Epithelial cell of proximal tubule (primary cell): ENCODE measurements around the gene ZBTB40. TPM values are rescaled to one million over a fixed set of nuclear protein-coding genes. Genes with fewer than 3 reads are reported as not detected.

Source experiments
- DNase-seq: peaks from one replicate; pipeline ENCODE4 v3.0.0-alpha.2; 2011; ENCODE audit warnings: low read depth
- H3K4me3 ChIP-seq: 2 replicates; pipeline ENCODE4 v1.5.1; 2011; ENCODE audit warnings: low read depth, mild to moderate bottlenecking, low read length
- CTCF ChIP-seq: conservative IDR thresholded peaks from 2 replicates; pipeline ENCODE4 v1.5.1; 2012; ENCODE audit warnings: low read depth, mild to moderate bottlenecking, low read length
- total RNA-seq: library from RNA; depleted of rRNA; stranded (reverse); fragments of >200 nt; gene quantifications from 2 replicates; pipeline ENCODE4 v1.2.3, GENCODE V29; 2015

Gene ZBTB40
- total RNA-seq, 1 donor from 2014 or later: 6.9 TPM

- DNase-seq: no peak
- no peak overlapping the region for H3K4me3 ChIP-seq
- TF ChIP-seq CTCF: no peak
Measured at GRCh38 chr1:22410928-22411495, 40.6 kb upstream of the ZBTB40 start.

- no peak overlapping the region for H3K4me3 ChIP-seq
- no peak for TF ChIP-seq CTCF
- no peak for DNase-seq
Measured at GRCh38 chr1:22411589-22411988, 40.1 kb upstream of the ZBTB40 start.

GRCh38 chr1:22412932-22413727, 38.5 kb upstream of the ZBTB40 start:
- DNase-seq: no peak
- no peak overlapping the region for H3K4me3 ChIP-seq
- no peak for TF ChIP-seq CTCF

GRCh38 chr1:22413799-22414198, 37.9 kb upstream of the ZBTB40 start:
- DNase-seq: no peak
- no peak for TF ChIP-seq CTCF
- H3K4me3 ChIP-seq: no peak overlapping the region

- no peak overlapping the region for H3K4me3 ChIP-seq
- TF ChIP-seq CTCF: no peak
- no peak for DNase-seq
Measured at GRCh38 chr1:22414244-22414751, 37.4 kb upstream of the ZBTB40 start.

- H3K4me3 ChIP-seq: no peak overlapping the region
- no peak for TF ChIP-seq CTCF
- DNase-seq: no peak
Measured at GRCh38 chr1:22415489-22415888, 36.2 kb upstream of the ZBTB40 start.
